Skeletal muscle satellite cell (primary cell): Measurements from ENCODE around the gene SLC44A5.
"Not testable (repeated sequence)": the region's sequence is repeated elsewhere in the genome, so short reads cannot be mapped to it uniquely, and the experiment has no call there.

ENCODE experiments used
- H3K27me3 ChIP-seq: 2 replicates; pipeline ENCODE4 v1.7.0; 2013; ENCODE audit warnings: low read length; ENCODE audit not compliant: control insufficient read depth, insufficient read depth
- H3K36me3 ChIP-seq: 2 replicates; pipeline ENCODE4 v1.7.0; 2013; ENCODE audit warnings: mild to moderate bottlenecking, control low read depth, low read length; ENCODE audit not compliant: insufficient read depth
- H3K4me1 ChIP-seq: 2 replicates; pipeline ENCODE4 v1.7.0; 2013; ENCODE audit warnings: low read length; ENCODE audit not compliant: control insufficient read depth, insufficient read depth
- H3K4me2 ChIP-seq: 2 replicates; pipeline ENCODE4 v1.7.0; 2013; ENCODE audit warnings: mild to moderate bottlenecking, low read length
- H3K4me3 ChIP-seq: 2 replicates; pipeline ENCODE4 v1.7.0; 2013; ENCODE audit warnings: low read length
- H3K9ac ChIP-seq: 2 replicates; pipeline ENCODE4 v1.7.0; 2013; ENCODE audit warnings: mild to moderate bottlenecking, low read depth, low read length, moderate library complexity
- H3K9me3 ChIP-seq: replicated peaks from 2 replicates; pipeline ENCODE4 v1.7.0; 2013; ENCODE audit warnings: mild to moderate bottlenecking, control low read depth, low read length

Gene SLC44A5

GRCh38 chr1:75430526-75430925 is 180.4 kb downstream of the SLC44A5 start:
- Histone ChIP-seq H3K4me1 (no peaks in the 10 kb centered on the region), H3K36me3 (no peaks in the 10 kb centered on the region), H3K4me2 (no peak overlapping the region), H3K9ac (no peak overlapping the region), H3K9me3 (peaks cover 5% of the 10 kb centered on the region), H3K27me3 (no peaks in the 10 kb centered on the region), H3K4me3 (no peak overlapping the region)

- Histone ChIP-seq H3K4me2 (no peak overlapping the region), H3K27me3 (no peaks in the 10 kb centered on the region), H3K4me3 (no peak overlapping the region), H3K36me3 (no peaks in the 10 kb centered on the region), H3K9ac (no peak overlapping the region), H3K9me3 (peaks cover 5% of the 10 kb centered on the region), H3K4me1 (no peaks in the 10 kb centered on the region)
Observed at GRCh38 chr1:75426688-75427087, 184.2 kb downstream of the SLC44A5 start.

- H3K4me2 ChIP-seq, result no peak overlapping the region
- peaks cover 2% of the 10 kb centered on the region for H3K9me3 ChIP-seq
- H3K4me1 ChIP-seq, result no peaks in the 10 kb centered on the region
- no peaks in the 10 kb centered on the region for H3K27me3 ChIP-seq
- H3K4me3 ChIP-seq, result no peak overlapping the region
- H3K9ac ChIP-seq, result no peak overlapping the region
- H3K36me3 ChIP-seq, result no peaks in the 10 kb centered on the region
Observed at GRCh38 chr1:75425001-75425650, 185.8 kb downstream of the SLC44A5 start.

GRCh38 chr1:75423616-75424015 is 187.3 kb downstream of the SLC44A5 start:
- Histone ChIP-seq H3K4me1 (no peaks in the 10 kb centered on the region), H3K4me3 (no peak overlapping the region), H3K4me2 (no peak overlapping the region), H3K36me3 (no peaks in the 10 kb centered on the region), H3K9me3 (no peaks in the 10 kb centered on the region), H3K27me3 (no peaks in the 10 kb centered on the region), H3K9ac (no peak overlapping the region)

GRCh38 chr1:75423136-75423535 is 187.8 kb downstream of the SLC44A5 start:
- Histone ChIP-seq H3K4me3 (no peak overlapping the region), H3K9me3 (no peaks in the 10 kb centered on the region), H3K9ac (no peak overlapping the region), H3K27me3 (no peaks in the 10 kb centered on the region), H3K36me3 (no peaks in the 10 kb centered on the region), H3K4me2 (no peak overlapping the region), H3K4me1 (no peaks in the 10 kb centered on the region)

GRCh38 chr1:75421371-75421770 is 189.5 kb downstream of the SLC44A5 start:
- Histone ChIP-seq H3K36me3 (no peaks in the 10 kb centered on the region), H3K9me3 (no peaks in the 10 kb centered on the region), H3K9ac (no peak overlapping the region), H3K4me1 (no peaks in the 10 kb centered on the region), H3K4me2 (no peak overlapping the region), H3K4me3 (no peak overlapping the region), H3K27me3 (no peaks in the 10 kb centered on the region)

- H3K36me3 ChIP-seq, result no peaks in the 10 kb centered on the region
- no peak overlapping the region for H3K4me3 ChIP-seq
- H3K27me3 ChIP-seq, result no peaks in the 10 kb centered on the region
- no peaks in the 10 kb centered on the region for H3K4me1 ChIP-seq
- no peak overlapping the region for H3K4me2 ChIP-seq
- H3K9me3 ChIP-seq, result no peaks in the 10 kb centered on the region
- H3K9ac ChIP-seq, result no peak overlapping the region
Observed at GRCh38 chr1:75415187-75415586, 195.7 kb downstream of the SLC44A5 start.

- H3K27me3 ChIP-seq, result no peaks in the 10 kb centered on the region
- no peak overlapping the region for H3K4me2 ChIP-seq
- H3K4me1 ChIP-seq, result no peaks in the 10 kb centered on the region
- no peak overlapping the region for H3K4me3 ChIP-seq
- no peaks in the 10 kb centered on the region for H3K9me3 ChIP-seq
- no peak overlapping the region for H3K9ac ChIP-seq
- no peaks in the 10 kb centered on the region for H3K36me3 ChIP-seq
Observed at GRCh38 chr1:75412616-75413015, 198.3 kb downstream of the SLC44A5 start.

- H3K36me3 ChIP-seq, H3K4me2 ChIP-seq, H3K9me3 ChIP-seq, H3K27me3 ChIP-seq, H3K4me3 ChIP-seq, H3K9ac ChIP-seq, H3K4me1 ChIP-seq: not testable (repeated sequence)
Observed at GRCh38 chr1:75404681-75405080, 206.2 kb downstream of the SLC44A5 start.

- not testable (repeated sequence) for H3K4me2 ChIP-seq, H3K36me3 ChIP-seq, H3K27me3 ChIP-seq, H3K4me1 ChIP-seq, H3K9me3 ChIP-seq, H3K9ac ChIP-seq, H3K4me3 ChIP-seq
Observed at GRCh38 chr1:75403147-75403646, 207.7 kb downstream of the SLC44A5 start.

- no peak overlapping the region for H3K9ac ChIP-seq
- no peaks in the 10 kb centered on the region for H3K36me3 ChIP-seq
- peaks cover 6% of the 10 kb centered on the region for H3K9me3 ChIP-seq
- H3K4me3 ChIP-seq, result no peak overlapping the region
- H3K27me3 ChIP-seq, result no peaks in the 10 kb centered on the region
- no peak overlapping the region for H3K4me2 ChIP-seq
- no peaks in the 10 kb centered on the region for H3K4me1 ChIP-seq
Observed at GRCh38 chr1:75400716-75401115, 210.2 kb downstream of the SLC44A5 start.

- Histone ChIP-seq H3K36me3 (no peaks in the 10 kb centered on the region), H3K4me3 (no peak overlapping the region), H3K9ac (no peak overlapping the region), H3K4me2 (no peak overlapping the region), H3K9me3 (peaks cover 6% of the 10 kb centered on the region), H3K27me3 (no peaks in the 10 kb centered on the region), H3K4me1 (no peaks in the 10 kb centered on the region)
Observed at GRCh38 chr1:75396745-75397144, 214.2 kb downstream of the SLC44A5 start.
